Raji (cell line): Measurements from ENCODE around the gene PCDH19.

ENCODE experiments used
- POLR2A ChIP-seq: IDR thresholded peaks from 2 replicates; pipeline ENCODE4 v1.6.1; 2011; ENCODE audit warnings: low read depth, low read length, control low read depth; ENCODE audit not compliant: insufficient read depth

The PCDH19 gene

DNA sequence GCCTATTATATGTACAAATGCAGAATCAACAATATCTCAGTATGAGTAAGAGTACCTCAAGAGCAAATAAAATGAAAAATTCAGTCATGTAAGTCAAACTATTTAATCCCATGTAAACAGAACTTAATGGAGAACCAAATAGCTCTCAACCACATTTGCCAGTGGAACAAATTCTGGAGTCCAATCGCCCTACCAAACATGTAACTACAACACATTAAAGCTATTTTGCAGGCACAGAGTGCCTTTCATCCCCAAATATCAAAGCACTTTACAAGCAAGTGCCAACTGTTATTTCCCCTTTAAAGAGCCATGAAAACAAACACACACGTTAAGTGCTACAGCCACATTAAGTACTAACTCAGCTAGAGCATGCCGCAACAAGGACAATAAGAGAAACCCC lies 51.3 kb downstream of the PCDH19 start:
- TF ChIP-seq POLR2A: no peak

DNA sequence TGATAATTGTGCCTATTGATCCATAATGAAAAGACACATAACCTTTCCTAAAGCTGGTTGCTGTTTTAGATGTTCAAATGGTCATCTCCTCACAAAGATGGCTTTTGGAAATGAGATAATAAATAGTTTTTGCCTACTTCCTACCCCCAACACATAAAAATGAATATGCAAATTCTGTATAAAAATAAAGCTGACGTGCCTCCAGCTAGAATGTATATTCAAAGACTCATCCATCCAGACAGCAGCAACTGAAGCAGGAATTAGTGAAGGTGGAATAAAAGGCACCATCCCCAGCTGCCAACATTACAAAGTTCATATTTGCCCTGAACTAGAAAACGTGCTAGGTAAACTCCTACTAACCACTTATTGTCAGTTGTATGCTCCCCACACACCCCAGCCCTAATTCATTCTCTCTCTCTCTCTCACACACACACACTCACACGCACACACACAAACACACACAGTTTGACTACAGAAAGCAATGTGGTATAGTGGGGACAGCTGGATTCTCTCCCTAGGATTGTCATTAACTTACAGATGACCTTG lies 53.6 kb downstream of the PCDH19 start:
- no peak for TF ChIP-seq POLR2A

DNA sequence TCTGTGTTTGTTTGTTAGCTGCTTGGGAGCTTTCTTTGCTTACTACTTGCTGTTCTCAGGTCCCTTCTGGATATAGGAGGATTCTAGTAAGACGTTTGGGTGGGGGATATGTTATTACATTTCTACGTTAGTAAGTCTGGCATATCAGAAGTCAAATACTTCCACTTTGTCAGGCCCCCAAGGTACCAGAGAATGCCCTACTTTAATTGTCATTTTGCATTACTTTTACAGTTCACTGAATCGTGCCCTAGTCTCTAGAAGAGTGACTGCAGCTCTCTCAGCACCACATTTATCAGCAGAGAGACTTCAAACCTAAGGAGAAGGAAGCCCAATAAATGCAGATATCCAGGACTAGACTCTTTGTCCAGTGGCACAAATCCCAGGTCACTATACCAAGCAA lies 54.4 kb downstream of the PCDH19 start:
- TF ChIP-seq POLR2A: no peak

DNA sequence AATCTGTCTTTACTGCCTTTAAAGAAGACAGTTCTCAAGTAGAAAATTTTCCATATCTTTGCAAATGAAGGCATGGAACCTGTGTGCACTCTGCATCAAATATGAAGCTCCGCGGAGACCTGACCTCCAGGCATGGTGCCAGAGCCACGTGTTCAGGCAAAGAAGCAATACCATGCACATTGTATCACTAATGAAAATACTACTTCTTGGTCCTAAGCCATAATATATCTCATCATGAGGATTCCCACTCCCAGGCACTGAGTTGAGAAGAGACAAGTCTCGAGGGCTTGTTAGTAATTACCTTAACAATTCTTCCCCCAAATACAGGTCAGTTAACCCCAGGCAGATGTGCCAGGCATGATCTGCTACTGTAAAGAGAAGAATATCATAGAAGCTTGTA lies 56.7 kb downstream of the PCDH19 start:
- no peak for TF ChIP-seq POLR2A

DNA sequence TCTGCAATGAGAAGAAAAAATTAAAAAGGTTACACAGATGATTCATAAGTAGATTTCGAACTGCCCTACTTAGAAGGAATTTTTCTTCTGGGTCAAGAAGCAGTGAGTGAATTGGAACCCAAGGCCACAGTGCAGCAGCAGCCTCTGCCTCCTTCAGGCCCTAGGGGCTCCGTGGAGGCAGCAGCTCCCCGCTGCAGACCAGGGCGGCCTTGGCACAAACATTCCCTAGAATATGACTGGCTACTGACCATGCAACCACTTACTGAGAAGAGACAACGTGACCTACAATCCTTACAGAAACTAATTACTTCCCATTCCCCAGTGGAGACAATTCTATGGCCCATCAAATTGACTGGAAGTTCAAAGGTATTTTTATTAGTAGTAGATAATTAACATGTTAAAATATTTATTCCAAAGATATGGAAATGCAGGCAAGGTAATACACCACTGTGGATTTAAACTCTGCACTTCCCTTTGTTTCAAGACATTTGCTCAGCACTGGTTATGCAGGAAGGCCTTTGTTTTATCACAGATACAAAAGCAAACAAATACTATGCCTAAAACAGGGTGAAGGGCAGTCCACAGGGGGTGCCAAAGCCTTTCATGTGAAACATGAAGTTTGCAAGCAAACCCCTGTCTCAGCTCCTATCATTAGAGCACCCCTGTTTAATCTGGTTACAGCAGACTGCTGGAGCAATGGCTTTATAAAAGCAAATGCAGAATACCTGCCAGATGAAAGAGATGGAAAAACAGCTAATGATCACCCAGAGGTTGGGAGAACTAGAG lies 59.2 kb downstream of the PCDH19 start:
- TF ChIP-seq POLR2A: no peak

DNA sequence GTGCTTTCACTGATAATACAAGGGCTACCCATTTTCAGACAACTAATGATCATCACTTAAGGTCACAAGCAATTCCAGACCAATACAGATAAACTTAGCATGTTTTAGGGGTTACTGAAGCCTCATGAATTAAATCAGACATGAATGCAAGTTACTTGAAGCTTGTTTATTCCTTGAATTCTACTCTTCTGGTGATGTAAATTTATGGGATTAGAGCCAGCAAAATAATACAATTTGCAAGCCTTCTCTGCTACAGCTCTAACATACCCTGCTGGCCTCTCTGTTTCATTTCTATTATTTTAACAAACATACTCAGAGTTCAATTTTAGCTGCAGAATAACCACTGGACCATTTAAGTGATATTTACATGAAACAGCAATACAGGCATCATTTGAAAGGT lies 60.7 kb downstream of the PCDH19 start:
- no peak for TF ChIP-seq POLR2A

DNA sequence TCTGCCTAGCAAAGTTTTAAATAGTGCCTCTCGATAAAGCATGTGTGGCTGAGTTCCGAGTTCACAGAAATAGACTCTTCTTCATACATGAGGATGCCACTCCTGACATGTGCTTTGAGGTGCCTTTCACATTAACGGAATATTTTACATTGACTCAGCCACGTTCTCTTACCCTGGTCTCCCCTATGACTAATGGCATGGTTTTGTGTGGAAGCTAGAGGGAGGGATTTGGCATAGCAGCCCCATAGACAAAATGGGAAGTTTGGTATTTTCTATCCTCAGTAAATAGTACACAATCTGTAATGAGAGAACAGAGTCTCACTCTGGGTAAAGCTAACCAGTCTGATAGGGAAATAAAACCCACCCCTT lies 68.9 kb downstream of the PCDH19 start:
- TF ChIP-seq POLR2A: no peak

DNA sequence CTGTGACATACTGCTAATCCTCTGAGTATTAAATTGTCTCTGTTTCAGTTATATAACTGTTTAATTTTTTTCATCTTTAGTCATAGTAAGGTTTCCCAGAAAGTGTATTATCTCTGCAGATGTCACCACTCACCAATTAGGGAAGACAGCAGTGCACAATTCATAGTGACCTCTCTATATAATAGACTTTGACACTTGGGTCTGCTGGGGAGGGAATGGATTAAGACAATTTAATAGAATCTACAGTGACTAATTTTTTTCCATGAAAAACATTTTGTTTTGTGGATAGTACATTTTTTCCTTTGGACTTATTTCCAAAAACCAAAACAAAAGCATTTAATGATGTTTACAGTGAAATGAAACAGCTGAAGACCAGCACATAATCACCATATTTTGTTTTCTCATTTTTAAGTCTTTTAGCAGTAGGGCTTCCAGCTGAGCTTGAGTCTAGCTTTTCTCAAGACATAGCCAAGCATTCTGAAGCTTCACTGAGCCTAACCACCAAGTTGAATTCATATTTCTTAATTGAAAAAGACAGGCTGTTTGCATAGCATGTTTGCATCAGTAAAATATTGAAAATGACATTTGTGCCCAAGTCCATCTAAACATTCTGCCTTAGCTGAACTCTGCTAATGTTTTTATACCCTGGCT lies 69.5 kb downstream of the PCDH19 start:
- TF ChIP-seq POLR2A: no peak

DNA sequence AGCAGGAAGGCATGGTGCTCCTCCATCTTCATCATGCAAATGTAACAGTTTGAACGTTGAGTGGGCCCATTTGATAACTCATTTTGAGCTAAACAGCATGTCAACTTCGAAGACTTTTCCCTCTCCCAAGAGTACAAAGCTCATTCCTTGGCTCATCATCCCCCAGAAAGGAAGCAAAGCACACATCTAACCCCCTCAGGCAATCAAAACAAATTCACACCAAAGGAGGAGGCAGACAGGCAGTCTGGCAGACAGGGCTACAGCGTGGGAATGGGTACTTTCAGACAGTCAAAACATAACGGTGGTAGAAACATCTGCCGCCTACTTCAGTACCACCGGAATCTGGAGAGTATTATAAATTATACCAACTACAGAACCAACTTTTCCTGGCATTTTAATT lies 81.7 kb downstream of the PCDH19 start:
- TF ChIP-seq POLR2A: no peak

DNA sequence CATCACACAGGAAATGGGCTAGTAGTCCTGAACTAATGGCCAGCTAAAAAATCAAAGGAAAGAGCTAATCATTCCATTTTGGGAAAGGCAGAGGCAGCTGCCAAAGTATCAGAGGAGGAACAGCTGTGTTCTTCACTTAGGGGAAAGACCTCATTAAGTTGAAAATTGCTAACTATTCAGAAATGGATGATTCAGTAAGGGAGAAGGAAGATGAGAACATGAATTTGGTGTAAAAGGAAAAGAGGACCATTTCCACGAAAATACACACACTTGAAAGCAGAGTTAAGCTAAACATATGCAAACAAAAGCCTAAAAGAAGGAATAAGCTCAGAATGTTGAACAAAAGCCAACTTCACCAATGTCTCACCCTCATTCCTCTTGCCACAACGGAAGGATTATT lies 90.4 kb downstream of the PCDH19 start:
- no peak for TF ChIP-seq POLR2A

DNA sequence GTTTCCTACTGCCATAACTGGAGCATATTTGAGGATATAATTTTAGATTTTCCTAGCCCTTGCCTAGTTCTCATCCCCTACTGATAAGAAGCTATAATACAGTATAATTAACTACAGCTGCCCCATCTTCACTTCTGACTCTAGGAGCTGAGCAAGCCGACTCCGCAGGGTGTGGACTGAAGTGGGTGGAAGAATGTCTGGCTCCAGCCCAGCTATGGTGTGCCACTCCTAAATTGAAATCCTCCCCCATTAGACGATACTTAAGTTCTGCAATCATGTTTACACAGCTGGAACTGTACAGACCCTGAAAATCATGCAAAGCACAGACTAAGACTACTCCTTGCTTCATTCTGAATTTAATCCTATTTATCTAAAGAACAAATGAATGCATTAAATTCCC lies 93.1 kb downstream of the PCDH19 start:
- TF ChIP-seq POLR2A: no peak

DNA sequence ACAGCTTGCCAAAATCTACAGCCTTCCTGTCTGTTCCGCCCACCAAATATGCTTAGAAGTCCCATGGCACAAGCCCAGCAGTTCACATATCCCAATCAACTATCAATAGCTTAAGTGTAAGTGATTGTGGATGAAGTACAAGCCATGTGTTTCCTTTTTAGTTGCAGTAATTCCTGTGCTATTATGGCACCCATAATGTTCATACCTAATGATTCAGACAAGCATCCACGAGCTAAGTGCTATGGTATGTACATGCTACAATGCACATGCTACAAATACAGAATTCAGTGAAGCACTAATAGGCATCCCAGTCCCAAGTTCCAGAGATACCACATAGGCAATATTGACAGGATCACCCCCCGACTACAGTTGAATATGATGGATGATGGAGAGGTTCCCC lies 94.5 kb downstream of the PCDH19 start:
- TF ChIP-seq POLR2A: no peak

DNA sequence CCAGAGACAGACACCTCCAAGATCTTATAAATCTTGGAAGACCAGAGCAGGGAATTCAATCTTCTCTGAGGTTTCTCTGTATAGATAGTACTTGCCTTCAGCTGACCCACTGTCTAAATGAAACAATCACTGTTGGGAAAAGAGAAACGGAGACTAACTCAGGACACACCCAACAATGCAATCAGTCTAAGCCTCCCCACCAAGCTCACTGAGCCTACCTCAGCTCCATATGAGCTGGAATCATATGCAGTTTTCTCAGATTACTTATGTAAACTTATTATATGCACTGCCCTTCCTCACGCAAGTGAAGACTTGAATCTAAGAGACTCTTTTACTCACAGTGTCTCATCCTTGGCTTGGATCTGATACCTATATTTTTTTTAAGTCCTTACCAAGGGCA lies 110.5 kb downstream of the PCDH19 start:
- TF ChIP-seq POLR2A: no peak

DNA sequence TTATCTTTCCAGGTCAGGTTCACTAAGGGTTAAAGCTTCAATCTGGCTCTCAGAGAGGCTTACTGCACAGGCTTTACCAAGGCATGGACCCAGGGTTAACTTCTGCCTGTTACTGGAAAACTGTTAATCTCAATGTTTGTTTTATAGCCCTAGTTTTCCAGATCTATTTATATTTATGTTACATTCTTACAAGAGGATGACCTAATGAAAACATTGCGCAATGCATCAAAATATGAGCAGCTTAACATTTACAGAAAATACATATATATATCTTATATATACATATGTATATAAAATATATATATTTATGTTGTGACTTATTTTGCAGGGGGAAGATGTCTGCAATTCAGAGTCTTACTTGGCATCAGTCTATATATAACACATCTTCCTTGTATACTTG lies 112.3 kb downstream of the PCDH19 start:
- no peak for TF ChIP-seq POLR2A

DNA sequence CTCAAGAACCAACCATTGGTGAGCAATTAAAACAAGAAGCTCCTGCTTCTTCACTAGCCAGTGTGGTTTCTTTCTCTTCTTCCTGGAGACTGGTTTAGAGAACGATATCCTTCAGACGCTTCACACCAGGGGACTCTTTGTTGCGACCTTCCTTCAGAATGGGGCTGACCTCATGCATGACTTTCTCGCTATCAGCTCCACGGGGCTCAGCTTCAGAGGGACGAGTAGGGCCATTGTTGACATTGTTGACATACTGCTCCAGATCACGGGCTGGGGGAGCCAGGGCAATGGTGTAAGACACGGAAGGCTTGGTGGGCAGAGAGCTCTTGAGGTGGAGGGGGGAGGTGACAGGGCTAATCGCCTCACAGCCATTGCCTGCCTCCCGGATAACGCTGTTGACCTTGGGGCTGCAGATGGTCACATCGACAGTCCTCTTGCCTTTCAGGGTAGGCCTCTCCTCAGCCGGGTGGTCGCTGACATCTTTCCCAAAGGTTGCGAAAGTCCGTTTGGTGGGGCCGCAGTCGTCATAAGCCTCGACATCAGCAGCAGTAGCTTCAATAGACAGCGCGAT lies 113.8 kb downstream of the PCDH19 start:
- TF ChIP-seq POLR2A: no peak

DNA sequence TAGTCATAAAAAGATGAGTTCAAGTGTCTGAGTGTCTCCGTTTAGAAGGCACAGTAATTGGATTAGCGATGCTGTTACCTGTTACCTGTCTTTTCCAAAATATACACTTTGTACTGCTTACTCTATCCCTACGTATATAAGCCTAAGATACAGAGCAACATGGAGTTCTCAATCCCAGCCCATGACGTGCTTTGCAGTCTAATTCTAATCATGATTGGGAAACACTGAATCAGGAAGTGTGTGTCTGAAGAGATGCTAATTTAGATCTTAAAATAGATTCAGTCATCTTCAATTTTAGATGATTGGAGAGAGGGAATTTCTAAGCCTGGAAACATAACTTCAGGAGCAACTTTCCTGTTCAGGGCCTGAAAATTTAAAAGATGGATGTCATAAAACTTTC lies 115.1 kb downstream of the PCDH19 start:
- TF ChIP-seq POLR2A: no peak

DNA sequence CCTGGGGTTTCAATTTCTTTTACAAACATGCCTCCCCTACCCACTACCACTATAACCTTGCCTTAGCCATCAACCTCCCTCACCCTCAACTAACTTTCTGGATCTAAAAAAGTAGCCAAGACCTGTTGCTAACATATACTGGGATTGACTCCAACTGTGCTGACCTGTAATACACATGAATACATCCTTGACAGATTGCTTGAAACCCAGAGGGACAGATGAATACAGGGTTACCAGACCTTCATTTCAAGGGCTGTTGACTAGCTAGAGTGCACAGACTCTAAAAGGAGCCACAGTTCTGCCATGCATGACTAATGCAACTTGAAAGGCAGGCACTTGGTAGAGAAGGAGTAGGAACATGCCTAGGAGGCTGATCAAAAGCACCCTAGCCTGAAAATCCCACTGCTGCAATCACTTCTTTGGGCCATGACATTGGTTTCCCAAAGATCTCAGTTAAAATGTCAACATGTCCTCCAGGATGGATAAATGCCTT lies 121.0 kb downstream of the PCDH19 start:
- no peak for TF ChIP-seq POLR2A

DNA sequence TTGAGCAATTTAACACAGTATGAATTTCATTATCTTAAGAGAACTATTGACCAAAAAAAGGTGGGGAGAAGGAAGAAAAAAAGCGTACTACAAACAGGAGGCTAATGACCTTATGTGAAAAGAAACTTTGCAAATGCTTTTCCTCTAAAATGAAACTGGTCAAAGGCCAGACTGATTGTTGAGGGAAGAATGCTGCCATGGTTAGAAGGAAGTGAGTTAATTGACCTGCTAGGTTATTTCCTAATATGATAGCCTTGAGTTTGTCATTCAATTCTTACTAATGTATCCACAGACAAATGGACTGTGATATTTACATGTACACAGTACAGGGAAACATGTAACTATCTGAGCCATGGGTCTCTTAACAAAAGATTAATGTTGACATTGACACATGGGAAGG lies 132.8 kb downstream of the PCDH19 start:
- no peak for TF ChIP-seq POLR2A
